ENCODE measurements around the gene PEX6. TPM values are rescaled to one million over a fixed set of nuclear protein-coding genes. Genes with fewer than 3 reads are reported as not detected.

The PEX6 gene
- total and polyA plus RNA-seq, 2 of the 13 experiments (the other 11 are each of a cell fraction or from before 2014, with no cell fraction given) = 5.1 to 6.7 TPM

- no peak for TF ChIP-seq TERF1 (CRISPR knock-in tag; IDR thresholded peaks at IDR 0.05)
- TF ChIP-seq ZNF282 (IDR thresholded peaks at IDR 0.05; ENCODE audit: partially characterized antibody) = no peak
- no peak for TF ChIP-seq JUND (CRISPR knock-in tag; IDR thresholded peaks at IDR 0.05)
- TF ChIP-seq TFDP2 (CRISPR knock-in tag; IDR thresholded peaks at IDR 0.05) = peak; percentile 64; the same call in 1 of the 2 replicates
- TF ChIP-seq MXD1 (CRISPR knock-in tag; IDR thresholded peaks at IDR 0.05) = peak; percentile 37; the same call in 1 of the 2 replicates
- no peak for TF ChIP-seq NFATC3 (CRISPR knock-in tag; IDR thresholded peaks at IDR 0.05)
- TF ChIP-seq AGO1 (IDR thresholded peaks at IDR 0.05; ENCODE audit: low read depth, low read length, poor library complexity, severe bottlenecking) = no peak
- no peak for TF ChIP-seq MYNN (CRISPR knock-in tag; IDR thresholded peaks at IDR 0.05; ENCODE audit: low read depth)
- TF ChIP-seq MAX (IDR thresholded peaks at IDR 0.05) = peak; percentile 18
- 0 out of 2 replicates have a peak, but pooled peaks have one; percentile 65 for TF ChIP-seq IRX3 (CRISPR knock-in tag; IDR thresholded peaks at IDR 0.05; ENCODE audit: borderline replicate concordance, low read depth)
- TF ChIP-seq MTA3 (CRISPR knock-in tag; IDR thresholded peaks at IDR 0.05) = no peak
- TF ChIP-seq RERE (CRISPR knock-in tag; IDR thresholded peaks at IDR 0.05; ENCODE audit: low read depth) = no peak
- no peak; the same call in 1 of the 2 replicates for TF ChIP-seq AKAP8 (CRISPR knock-in tag; IDR thresholded peaks at IDR 0.05)
- peak; percentile 25; the same call in 1 of the 2 replicates for TF ChIP-seq HDAC1 (CRISPR knock-in tag; IDR thresholded peaks at IDR 0.05)
- 0 out of 2 replicates have a peak, but pooled peaks have one; percentile 25 for TF ChIP-seq MIXL1 (CRISPR knock-in tag; IDR thresholded peaks at IDR 0.05)
- no peak for TF ChIP-seq FOXK1 (CRISPR knock-in tag; IDR thresholded peaks at IDR 0.05; ENCODE audit: borderline replicate concordance, low read depth)
- TF ChIP-seq ATF5 (CRISPR knock-in tag; IDR thresholded peaks at IDR 0.05; ENCODE audit: low read depth) = no peak
- peak; percentile 62; the same call in 1 of the 2 replicates for TF ChIP-seq YEATS2 (CRISPR knock-in tag; IDR thresholded peaks at IDR 0.05; ENCODE audit: borderline replicate concordance)
- no peak for TF ChIP-seq JUN (CRISPR knock-in tag; IDR thresholded peaks at IDR 0.05)
- no peak for TF ChIP-seq ZNF510 (CRISPR knock-in tag; IDR thresholded peaks at IDR 0.05; ENCODE audit: low read depth)
These were observed 5.3 kb upstream of the PEX6 start, which contains the start of gene PPP2R5D (continued) for GRCh38 chr6:42984001-42984923.

Data from HepG2 (cell line).